ENCODE data around the gene DAG1. TPM values are rescaled to one million over a fixed set of nuclear protein-coding genes. Genes with fewer than 3 reads are reported as not detected.

DAG1 gene
- total RNA-seq, result 10 to 100 TPM; 90.8 to 92.8 TPM
- long read RNA-seq, donor 1, full-length matches to known transcripts, result 2 of 26 reads
- long read RNA-seq, donor 1, partial matches to known transcripts, result 0 of 26 reads
- long read RNA-seq, donor 1, other reads (novel, unspliced or antisense), result 24 of 26 reads
- long read RNA-seq, donor 2, partial matches to known transcripts, result 0 of 17 reads
- long read RNA-seq, donor 2, other reads (novel, unspliced or antisense), result 17 of 17 reads

DNA sequence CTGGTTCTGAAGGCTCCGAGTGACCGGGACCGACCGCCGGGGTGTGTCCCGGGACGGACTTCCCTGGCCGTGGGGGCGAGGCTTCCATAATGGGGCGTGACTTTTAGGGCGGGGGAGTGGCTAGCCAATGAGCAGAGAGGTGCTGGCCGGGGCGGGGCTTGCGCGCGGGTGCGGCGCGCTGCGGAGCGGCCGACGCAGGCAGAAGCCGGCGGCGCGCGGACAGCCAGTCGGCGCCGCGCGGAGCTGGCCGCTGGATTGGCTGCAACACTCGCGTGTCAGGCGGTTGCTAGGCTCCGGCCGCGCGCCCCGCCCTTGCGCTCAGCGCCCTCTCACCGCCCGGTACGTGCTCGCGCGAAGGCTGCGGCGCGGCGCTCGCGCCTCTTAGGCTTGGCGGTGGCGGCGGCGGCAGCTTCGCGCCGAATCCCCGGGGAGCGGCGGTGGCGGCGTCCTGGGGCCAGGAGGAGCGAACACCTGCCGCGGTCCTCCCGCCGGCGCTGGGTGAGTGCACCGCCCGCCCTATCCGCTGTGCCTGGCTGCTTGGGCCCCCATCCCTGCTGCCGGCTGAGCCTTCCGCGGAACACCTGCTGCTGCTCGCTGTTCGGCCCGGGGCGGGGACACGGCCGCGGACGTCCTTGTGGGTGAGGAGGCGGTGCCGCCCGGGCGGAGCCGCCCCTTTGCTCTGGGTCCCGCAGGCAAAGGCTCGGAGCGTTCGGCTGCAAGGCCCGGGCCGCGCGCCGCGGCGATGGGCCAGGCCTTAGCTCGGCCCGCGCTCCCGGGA lies at the start of gene DAG1:
TSS of gene DAG1 (plus strand) at position 332 of the 778 bp plus-strand sequence. CDS start 40,268 bp downstream, outside the sequence.
- intact Hi-C loops (cut with DNase I), result loop anchor here in 1 of 2 donors (1.0 to 10.0 kb wide), 2 partner anchors 17 to 305 kb away; partner anchors contain the start of gene CCDC71

DNA sequence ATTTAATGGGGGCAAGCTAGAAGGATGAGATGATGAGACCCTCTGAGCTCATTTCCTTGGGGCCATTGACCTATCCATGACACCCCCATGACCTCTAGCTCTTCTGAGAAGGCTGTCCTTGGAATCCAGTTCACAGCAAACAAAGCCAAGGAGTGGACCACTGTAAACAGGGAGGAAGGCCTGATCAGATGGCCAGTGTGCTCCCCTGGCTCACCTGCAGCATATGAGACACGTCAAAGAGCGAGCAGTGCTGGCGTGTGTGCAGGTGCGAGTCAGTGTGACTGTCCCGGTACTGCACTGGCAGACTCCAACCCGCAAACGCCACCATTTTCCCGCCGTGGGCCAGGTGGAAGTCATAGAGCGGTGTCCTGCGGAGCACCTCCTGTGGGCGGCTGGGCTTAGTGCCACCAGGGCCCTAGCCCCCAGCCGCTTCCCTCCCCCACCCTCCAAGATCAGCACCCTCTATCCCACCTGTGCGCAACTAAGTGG lies 48.1 kb upstream of the DAG1 start:
- DNase-seq (ENCODE audit: low spot score), result no peak
- intact Hi-C loops (cut with DNase I), result no loop called here

More for the DNA sequence above, at the start of gene DAG1:
- peak; percentile 99 for DNase-seq (ENCODE audit: low spot score)

DNA sequence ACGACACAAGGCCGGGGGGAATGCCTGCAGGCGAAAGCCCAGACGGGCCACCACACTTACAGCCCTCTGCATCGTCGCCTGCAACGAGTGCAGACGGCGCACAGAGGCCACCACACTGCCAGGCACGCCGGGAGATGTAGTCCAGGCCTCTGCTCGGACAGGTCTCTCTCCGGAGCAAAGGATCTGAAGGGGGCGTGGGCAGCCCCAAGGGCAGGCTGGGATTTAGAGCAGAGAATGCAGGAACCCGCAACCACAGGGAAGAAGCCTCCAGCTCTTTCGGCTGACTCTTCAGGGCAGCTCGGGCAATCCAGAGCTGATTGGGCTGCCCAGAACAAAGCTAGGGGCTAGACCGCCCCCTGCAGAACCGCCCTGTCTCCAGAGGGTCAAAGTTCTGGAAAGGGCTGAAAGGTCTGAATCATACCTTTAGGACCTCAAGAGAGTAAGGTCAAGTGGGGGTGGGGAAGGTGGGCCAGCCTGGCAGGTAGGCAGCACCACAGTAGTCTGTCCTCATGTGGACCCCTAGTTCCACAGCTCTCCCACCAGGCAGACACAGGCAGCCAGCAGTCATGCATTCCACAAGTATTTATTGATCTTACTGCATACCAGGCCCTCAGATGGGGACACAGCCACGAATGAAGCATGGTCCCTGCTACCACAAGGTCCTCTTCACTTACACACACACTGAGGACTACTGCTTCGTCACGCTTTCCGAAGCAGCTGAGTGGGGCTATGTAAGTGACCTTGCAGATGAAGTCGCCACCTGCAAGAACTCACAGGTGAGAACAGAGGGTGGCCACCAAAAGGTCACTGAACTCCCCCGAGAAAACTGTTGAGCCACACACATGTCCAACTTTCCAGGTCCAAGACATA lies 47.5 kb upstream of the DAG1 start, which contains the start of gene AMT:
TSS of gene AMT (minus strand) at position 95 of the 870 bp plus-strand sequence. CDS start at position 72, 23 bp downstream.
- intact Hi-C loops (cut with DNase I), result no loop called here
- DNase-seq (ENCODE audit: low spot score), result peak; percentile 87

DNA sequence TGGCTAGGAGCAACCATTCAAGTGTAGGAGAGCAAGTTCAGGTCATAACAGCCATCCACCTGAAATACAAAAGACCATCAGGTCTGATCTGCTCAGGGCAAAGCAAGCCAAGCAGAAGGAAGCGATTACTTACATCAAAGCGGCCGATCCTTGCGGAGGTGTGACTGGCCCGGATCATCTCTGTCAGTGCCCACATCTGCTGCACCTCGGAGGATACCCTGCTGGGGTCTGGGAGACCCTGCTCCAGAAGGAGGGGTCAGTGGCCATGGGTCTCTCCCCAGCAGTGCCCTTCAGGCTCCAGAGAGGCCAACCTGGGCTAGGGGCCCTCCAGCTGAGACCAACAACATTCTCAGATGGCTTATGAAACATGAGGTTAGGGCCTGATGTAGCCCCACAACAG lies 45.3 kb upstream of the DAG1 start:
- intact Hi-C loops (cut with DNase I), result no loop called here

DNA sequence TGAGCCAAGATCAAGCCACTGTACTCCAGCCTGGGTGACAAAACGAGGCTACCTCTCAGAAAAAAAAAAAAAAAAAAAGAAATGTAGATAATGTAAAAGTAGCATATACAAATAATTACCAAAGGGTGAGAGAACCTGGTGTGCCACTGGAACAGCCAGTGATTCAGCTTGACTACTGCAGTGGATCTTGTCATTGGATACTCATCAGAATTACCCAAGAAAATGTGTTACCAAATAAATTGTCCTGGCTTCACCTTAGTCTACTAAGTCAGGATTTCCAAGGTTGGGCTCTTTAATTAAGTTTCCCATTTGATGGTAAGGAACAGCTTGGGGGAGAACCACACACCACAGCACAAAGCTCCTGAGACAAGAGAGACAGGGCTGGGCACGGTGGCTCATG lies 42.5 kb upstream of the DAG1 start:
- DNase-seq (ENCODE audit: low spot score), result no peak
- intact Hi-C loops (cut with DNase I), result no loop called here

More for the DNA sequence above, 45.3 kb upstream of the DAG1 start:
- no peak for DNase-seq (ENCODE audit: low spot score)

DNA sequence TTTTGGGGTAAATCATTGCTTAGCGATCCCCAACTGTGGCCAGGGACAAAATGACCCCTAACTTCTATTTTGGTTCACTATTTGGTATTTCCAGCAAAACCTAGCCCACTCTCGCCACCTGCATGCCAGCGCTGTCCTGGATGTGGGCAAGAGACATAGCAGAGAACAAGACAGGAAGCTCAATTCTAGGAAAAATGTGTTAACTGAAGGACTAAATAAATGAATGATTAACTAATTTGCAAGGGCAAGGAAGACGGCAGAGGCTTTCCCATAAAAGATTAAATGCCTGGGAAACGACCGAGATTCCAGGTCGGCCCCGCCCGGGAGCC lies 41.4 kb upstream of the DAG1 start:
- intact Hi-C loops (cut with DNase I), result loop anchor here in 1 of 2 donors (1.0 kb wide), 1 partner anchor 38 kb away; no protein-coding TSS in a partner anchor

DNA sequence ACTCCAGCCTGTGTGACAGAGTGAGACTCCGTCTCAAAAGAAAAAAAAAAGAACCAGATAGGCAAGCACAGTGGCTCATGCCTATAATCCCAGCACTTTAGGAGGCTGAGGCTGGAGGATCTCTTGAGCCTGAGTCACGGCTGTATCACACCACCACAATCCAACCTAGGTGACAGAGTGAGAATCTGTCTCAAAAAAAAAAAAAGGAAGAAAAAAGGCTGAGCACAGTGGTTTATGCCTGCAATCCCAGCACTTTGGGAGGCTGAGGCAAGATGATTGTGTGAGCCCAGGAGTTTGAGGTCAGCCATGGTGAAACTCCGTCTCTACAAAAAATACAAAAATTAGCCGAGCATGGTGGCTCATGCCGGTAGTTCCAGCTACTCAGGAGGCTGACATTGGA lies 35.3 kb upstream of the DAG1 start:
- intact Hi-C loops (cut with DNase I), result no loop called here
- DNase-seq (ENCODE audit: low spot score), result no peak

More for the DNA sequence above, 41.4 kb upstream of the DAG1 start:
- DNase-seq (ENCODE audit: low spot score), result no peak

DNA sequence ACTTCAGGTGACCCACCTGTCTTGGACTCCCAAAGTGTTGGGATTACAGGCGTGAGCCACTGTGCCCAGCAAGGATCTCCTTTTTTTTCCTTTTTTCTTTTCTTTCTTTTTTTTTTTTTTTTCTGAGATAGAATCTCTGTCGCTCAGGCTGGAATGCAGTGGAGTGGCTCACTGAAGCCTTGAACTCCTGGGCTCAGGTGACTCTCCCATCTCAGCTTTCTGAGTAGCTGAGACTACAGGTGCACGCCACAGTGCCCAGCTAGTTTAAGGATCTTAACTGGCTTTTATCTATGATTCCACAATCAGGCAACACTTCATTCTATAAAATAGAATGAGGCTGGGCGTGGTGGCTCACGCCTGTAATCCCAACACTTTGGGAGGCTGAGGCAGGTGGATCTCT lies 24.7 kb upstream of the DAG1 start:
- no peak for DNase-seq (ENCODE audit: low spot score)
- intact Hi-C loops (cut with DNase I), result loop anchor here (5.0 to 10.0 kb wide), 3 partner anchors 101 to 351 kb away; partner anchors contain the start of genes USP4 (in 2 of the 2) and QRICH1 (in 1 of the 2)

DNA sequence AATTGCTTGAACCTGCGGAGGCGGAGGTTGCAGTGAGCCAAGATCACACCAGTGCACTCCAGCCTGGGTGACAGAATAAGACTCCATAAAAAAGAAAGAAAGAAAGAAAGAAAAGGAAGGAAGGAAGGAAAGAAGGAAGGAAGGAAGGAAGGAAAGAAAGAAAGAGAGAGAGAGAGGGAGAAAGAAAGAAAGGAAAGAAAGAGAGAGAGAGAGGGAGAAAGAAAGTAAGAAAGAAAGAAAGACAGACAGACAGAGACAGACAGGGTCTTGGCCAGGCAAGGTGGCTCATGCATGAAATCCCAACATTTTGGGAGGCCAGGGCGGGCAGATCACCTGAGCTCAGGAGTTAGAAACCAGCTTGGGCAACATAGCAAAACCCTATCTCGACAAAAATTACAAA lies 16.4 kb upstream of the DAG1 start:
- intact Hi-C loops (cut with DNase I), result no loop called here

DNA sequence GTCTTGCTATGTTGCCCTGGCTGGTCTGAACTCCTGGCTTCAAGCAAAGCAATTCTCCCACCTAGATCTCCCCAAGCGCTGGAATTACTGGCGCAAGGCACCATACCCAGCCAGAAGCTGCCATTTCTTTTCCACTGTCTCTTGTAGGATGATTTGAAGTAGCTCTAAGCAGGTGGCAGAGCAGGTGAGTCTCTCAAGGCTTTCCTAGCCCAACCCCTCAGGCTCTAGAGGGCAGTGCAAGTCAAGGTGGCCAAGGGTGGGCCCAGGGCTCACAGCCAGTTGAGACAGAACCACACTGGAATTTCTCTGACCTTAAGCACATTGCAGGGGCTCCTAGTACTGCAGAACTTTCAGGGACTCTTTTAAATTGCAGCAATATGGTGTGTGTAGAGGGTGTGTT lies 15.6 kb upstream of the DAG1 start:
- DNase-seq (ENCODE audit: low spot score), result no peak
- intact Hi-C loops (cut with DNase I), result no loop called here

More for the DNA sequence above, 16.4 kb upstream of the DAG1 start:
- DNase-seq (ENCODE audit: low spot score), result no peak

DNA sequence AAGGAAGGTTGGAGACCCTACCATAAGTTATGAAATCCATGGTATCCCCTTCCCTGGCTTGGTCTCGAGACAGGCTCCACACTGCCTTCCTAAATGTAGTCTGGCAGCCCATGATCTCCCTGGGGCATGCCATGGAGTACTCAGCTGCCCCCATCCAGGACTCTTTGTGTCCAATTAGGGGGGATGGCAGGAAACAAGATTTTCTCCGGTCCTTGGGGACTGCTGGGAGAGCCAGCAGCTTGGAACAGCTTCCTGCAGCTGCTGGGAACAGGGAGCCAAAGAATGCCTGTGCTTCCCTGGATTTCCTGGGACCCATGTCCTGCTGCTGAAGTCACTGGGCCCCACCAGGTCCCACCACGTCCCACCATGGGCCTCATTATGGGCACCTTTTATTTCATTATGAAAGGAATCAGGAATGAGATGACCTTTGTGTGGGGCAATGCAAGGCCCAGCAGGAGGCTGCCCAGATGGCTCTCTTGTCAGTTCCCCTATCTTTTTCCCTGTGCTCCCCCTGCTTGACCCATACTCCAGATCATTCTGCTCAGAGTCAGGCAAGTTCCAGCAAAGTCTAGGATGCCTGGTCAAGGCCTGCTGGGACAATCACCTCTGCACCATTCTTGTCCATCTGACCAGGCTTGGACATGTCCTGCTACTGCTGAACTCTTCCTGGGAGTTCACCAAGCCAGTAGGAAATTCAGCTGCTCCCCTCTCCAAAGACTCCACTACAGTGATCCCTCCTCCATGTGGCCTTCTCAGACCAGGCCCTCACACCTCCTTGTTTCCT lies 15.0 kb upstream of the DAG1 start:
- intact Hi-C loops (cut with DNase I), result no loop called here
- DNase-seq (ENCODE audit: low spot score), result no peak

DNA sequence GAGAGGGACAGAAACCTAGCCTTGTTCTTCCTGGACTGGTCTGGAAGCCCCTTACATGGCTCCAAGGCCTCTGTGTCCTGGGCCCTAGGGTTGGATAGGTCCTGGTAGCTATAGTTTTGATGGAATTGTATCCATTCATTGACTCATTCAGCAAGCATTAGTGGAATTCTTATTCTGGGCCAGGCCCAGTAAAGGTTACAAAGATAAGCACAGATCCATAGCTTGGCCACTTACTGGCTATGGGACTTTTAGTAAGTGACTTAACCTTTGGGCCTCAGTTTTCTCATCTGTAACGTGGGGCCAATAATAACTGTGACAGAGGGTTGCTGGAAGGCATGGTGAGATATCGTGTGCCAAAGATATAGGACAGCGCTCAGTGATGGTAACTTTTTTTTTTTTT lies 13.6 kb upstream of the DAG1 start:
- intact Hi-C loops (cut with DNase I), result no loop called here
- DNase-seq (ENCODE audit: low spot score), result no peak

DNA sequence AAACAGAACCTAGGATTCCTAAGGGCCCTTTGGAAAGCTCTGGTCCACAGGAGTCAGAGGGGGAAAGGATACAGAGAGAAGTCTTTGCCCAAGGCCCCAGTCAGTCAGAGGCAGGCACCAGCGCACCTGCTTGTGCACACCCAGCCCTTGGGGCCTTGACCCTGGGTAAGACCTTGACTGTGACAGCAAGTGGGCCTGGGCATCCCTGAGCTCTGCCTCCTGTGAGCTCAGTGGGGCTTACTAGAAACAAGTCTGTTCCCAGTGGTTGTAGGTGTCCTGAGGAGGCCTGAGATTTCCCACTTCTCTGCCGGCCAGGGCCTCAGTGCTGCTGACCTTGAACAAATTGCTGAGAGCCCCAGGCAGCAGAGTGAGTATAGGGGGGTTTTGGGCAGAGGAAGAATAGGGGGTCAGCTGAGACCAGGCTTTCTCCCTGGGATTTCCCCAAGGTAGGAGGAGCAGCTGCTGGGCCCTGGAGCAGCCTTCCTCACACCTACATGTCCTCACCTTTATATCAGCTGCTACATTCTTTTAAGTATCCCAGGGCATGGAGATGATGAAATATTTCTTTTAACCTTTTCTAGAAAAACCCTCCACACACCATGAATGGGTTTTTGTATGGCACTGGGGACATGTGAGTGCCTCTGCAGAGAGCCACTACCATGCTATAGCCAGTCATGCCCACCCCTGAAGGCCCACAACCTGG lies 9.7 kb upstream of the DAG1 start:
- DNase-seq (ENCODE audit: low spot score), result no peak
- intact Hi-C loops (cut with DNase I), result loop anchor here in 1 of 2 donors (10.0 kb wide), 1 partner anchor 296 kb away; the partner anchor contains the start of gene CCDC71

DNA sequence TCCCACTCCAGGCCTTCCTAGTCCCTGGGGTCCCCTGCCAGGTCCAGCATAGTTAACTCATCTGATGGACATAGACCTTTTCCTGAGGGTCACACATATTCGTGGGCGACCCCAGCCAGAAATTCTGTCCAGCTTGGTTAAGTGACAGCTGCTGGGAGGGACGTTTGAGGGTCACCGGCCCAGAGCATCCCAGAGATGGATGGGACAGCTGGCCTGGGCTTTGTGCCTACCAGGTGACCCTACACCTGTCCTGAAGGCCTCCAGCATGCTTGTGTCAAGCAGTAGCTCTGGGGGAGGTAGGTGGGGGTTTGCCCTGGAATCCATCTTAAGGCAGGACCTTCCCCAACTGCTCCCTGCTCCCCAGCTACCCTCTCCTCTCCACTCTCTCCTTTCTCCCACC lies 9.1 kb upstream of the DAG1 start:
- intact Hi-C loops (cut with DNase I), result loop anchor here in 1 of 2 donors (10.0 kb wide), 1 partner anchor 296 kb away; the partner anchor contains the start of gene CCDC71
- DNase-seq (ENCODE audit: low spot score), result no peak

DNA sequence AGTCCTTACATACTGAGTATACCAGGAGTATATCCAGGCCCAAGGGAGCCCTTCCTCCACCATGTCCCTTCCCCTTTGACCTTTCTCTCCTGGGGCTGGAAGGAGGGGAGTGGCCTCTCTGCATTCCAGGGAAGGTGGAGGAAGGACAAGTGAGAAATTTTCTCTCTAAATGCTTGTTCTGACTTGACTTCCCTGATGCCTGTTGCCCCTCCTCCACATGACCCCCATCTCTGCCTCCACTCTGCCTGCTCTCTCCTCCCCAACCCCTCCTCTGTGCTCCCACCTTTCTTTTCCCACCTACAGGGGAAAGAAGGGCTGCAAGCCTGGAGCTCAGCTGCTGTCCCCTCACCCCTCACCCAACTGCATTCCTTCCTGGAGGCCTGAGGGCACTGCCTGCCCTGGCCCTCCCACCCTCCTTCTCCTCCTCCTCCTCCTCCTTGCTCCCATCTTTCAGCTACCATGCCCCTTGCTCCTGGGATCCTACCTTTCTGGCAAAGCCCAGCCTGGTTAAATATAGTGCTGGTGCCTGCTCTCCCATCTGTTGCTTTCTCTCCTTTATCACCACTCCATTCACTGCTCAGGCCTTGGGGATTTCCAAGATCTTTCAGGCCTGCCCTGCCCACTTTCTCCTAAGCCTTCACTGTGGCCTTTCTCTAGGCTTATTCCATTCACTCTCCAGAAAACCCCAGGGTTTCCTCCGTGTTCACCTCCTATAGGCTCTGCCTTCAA lies 8.5 kb upstream of the DAG1 start:
- no peak for DNase-seq (ENCODE audit: low spot score)
- intact Hi-C loops (cut with DNase I), result loop anchor here in 1 of 2 donors (10.0 kb wide), 1 partner anchor 297 kb away; the partner anchor contains the start of gene CCDC71

DNA sequence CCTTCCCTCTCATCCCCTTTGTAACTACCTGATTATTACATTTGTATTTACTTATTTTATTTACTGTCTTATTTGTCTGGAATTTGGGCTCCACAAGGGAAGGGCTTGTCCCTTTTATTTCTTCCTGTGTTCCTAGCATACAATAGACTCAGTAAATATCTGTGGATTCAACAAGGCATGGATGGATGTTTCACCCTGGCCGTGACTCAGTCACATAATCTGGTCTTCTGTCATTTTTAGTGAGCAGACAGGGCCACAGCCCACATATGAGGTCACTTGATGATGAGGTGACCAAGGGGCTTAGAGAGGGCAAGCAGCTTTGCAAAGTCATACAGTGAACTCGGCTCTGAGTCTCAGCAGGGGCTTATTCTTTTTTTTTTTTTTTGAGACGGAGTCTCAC lies 7.8 kb upstream of the DAG1 start:
- intact Hi-C loops (cut with DNase I), result loop anchor here in 1 of 2 donors (10.0 kb wide), 1 partner anchor 297 kb away; the partner anchor contains the start of gene CCDC71
- no peak for DNase-seq (ENCODE audit: low spot score)
